WTC11 (cell line): ENCODE measurements around the gene LPP.

Experiments used
- CBFB ChIP-seq: sonication (generic); formaldehyde crosslinking; IDR thresholded peaks from 2 replicates; pipeline ENCODE4 v1.8.1; 2022; ENCODE audit warnings: mild to moderate bottlenecking, low read depth, missing genetic modification reagents
- CTCF ChIP-seq: fragments of 200-600 bp; IDR thresholded peaks from 2 replicates; pipeline ENCODE4 v1.8.0; 2022; ENCODE audit warnings: antibody characterized with exemption
- E2F1 ChIP-seq: sonication (generic); formaldehyde crosslinking; IDR thresholded peaks from 2 replicates; pipeline ENCODE4 v1.8.0; 2022; ENCODE audit warnings: mild to moderate bottlenecking, missing genetic modification reagents
- NFYB ChIP-seq: sonication (generic); formaldehyde crosslinking; conservative IDR thresholded peaks from 2 replicates; pipeline ENCODE4 v1.8.0; 2022; ENCODE audit warnings: low read depth, missing genetic modification reagents
- NR1H2 ChIP-seq: sonication (generic); formaldehyde crosslinking; IDR thresholded peaks from 2 replicates; pipeline ENCODE4 v1.9.0; 2021; ENCODE audit warnings: mild to moderate bottlenecking, moderate library complexity, missing genetic modification reagents
- NR3C1 ChIP-seq: sonication (generic); formaldehyde crosslinking; conservative IDR thresholded peaks from 2 replicates; pipeline ENCODE4 v1.8.1; 2023; ENCODE audit warnings: low read depth, mild to moderate bottlenecking, missing genetic modification reagents
- PRDM15 ChIP-seq: sonication (generic); formaldehyde crosslinking; IDR thresholded peaks from 2 replicates; pipeline ENCODE4 v1.8.0; 2022; ENCODE audit warnings: missing genetic modification reagents
- TCF7 ChIP-seq: sonication (generic); formaldehyde crosslinking; IDR thresholded peaks from 2 replicates; pipeline ENCODE4 v1.8.0; 2022; ENCODE audit warnings: mild to moderate bottlenecking, low read depth, missing genetic modification reagents, moderate library complexity
- ZNF232 ChIP-seq: sonication (generic); formaldehyde crosslinking; IDR thresholded peaks from 2 replicates; pipeline ENCODE4 v1.8.0; 2022; ENCODE audit warnings: mild to moderate bottlenecking, missing genetic modification reagents
- ZNF512 ChIP-seq: sonication (generic); formaldehyde crosslinking; IDR thresholded peaks from 2 replicates; pipeline ENCODE4 v1.8.1; 2022; ENCODE audit warnings: missing genetic modification reagents, borderline replicate concordance

- no peak for TF ChIP-seq ZNF232
- no peak for TF ChIP-seq TCF7 (CRISPR knock-in tag)
- TF ChIP-seq E2F1 (CRISPR knock-in tag), result no peak
- no peak for TF ChIP-seq CTCF
- TF ChIP-seq NR1H2 (CRISPR knock-in tag), result no peak
- no peak for TF ChIP-seq NR3C1 (CRISPR knock-in tag)
- TF ChIP-seq CBFB (CRISPR knock-in tag), result no peak
- TF ChIP-seq ZNF512 (CRISPR knock-in tag), result no peak
- TF ChIP-seq NFYB (CRISPR knock-in tag), result no peak
- TF ChIP-seq PRDM15 (CRISPR knock-in tag), result no peak
Measured at GRCh38 chr3:188219147-188219546, 65.2 kb downstream of the LPP start.
